ENCODE data around the gene ICA1L. TPM values are rescaled to one million over a fixed set of nuclear protein-coding genes. Genes with fewer than 3 reads are reported as not detected.
A peak's percentile ranks its signal among the peaks of the same experiment; 100 is the strongest.
"Not testable (repeated sequence)": the region's sequence is repeated elsewhere in the genome, so short reads cannot be mapped to it uniquely, and the experiment has no call there.

Gene ICA1L
- polyA plus RNA-seq = 1 to 10 TPM; 1.1 to 1.2 TPM

- no peaks in the 10 kb centered on the region for H3K4me1 ChIP-seq (ENCODE audit: control insufficient read depth in 2 of 2, insufficient read depth in 2 of 2, low read length in 1 of 2)
- WGBS, 2 donors = 0% methylated on average over 73 to 93 of the region's 93 CpGs
- H3K27ac ChIP-seq (ENCODE audit: low read depth in 2 of 2, low read length in 1 of 2) = peak within 1 kb of the TSS; percentile 36 to 50
- H3K36me3 ChIP-seq (ENCODE audit: control insufficient read depth in 2 of 2, insufficient read depth in 2 of 2, low read length in 1 of 2) = no peaks in the 10 kb centered on the region
- no peaks in the 10 kb centered on the region for H3K9me3 ChIP-seq (ENCODE audit: control insufficient read depth in 2 of 2, insufficient read depth in 1 of 2, low read depth in 1 of 2, low read length in 1 of 2)
- H3K27me3 ChIP-seq (ENCODE audit: control insufficient read depth in 1 of 2, insufficient read depth in 2 of 2, low read length in 2 of 2) = no peaks in the 10 kb centered on the region
- peak within 1 kb of the TSS; percentile 76 to 81 for H3K4me3 ChIP-seq (ENCODE audit: low read depth in 1 of 2, low read length in 2 of 2)
Observed at GRCh38 chr2:202871300-202872141, at the start of gene ICA1L. TSS of gene ICA1L (minus strand) at chr2:202871766. CDS start at chr2:202829009, 42,757 bp downstream.

GRCh38 chr2:202918860-202919259 lies 47.3 kb upstream of the ICA1L start:
- no peaks in the 10 kb centered on the region for H3K27me3 ChIP-seq (ENCODE audit: control insufficient read depth in 1 of 2, insufficient read depth in 2 of 2, low read length in 2 of 2)
- no peak overlapping the region for H3K4me3 ChIP-seq (ENCODE audit: low read depth in 1 of 2, low read length in 2 of 2)
- WGBS, 2 donors = 73 to 81% methylated on average over 1 of the region's 1 CpG
- no peaks in the 10 kb centered on the region for H3K36me3 ChIP-seq (ENCODE audit: control insufficient read depth in 2 of 2, insufficient read depth in 2 of 2, low read length in 1 of 2)
- no peaks in the 10 kb centered on the region for H3K4me1 ChIP-seq (ENCODE audit: control insufficient read depth in 2 of 2, insufficient read depth in 2 of 2, low read length in 1 of 2)
- no peaks in the 10 kb centered on the region for H3K9me3 ChIP-seq (ENCODE audit: control insufficient read depth in 2 of 2, insufficient read depth in 1 of 2, low read depth in 1 of 2, low read length in 1 of 2)
- no peak overlapping the region for H3K27ac ChIP-seq (ENCODE audit: low read depth in 2 of 2, low read length in 1 of 2)

- 1 to 5% methylated on average over 6 to 21 of the region's 49 CpGs for WGBS, 2 donors
- H3K27ac ChIP-seq (ENCODE audit: low read depth in 2 of 2, low read length in 1 of 2) = peak overlapping the region; percentile 56 to 92
Observed at GRCh38 chr2:202912342-202913201, 41.0 kb upstream of the ICA1L start.

GRCh38 chr2:202911512-202912341 lies 40.2 kb upstream of the ICA1L start, which contains the start of the genes CARF and WDR12:
TSS of gene CARF (plus strand) at chr2:202912275. CDS start at chr2:202941903, 29,628 bp downstream.
TSS of gene WDR12 (minus strand) at chr2:202911673. CDS start at chr2:202911476, 197 bp downstream.
- H3K4me3 ChIP-seq (ENCODE audit: low read depth in 1 of 2, low read length in 2 of 2) = peak within 1 kb of the TSS; percentile 72 to 92
- no peaks in the 10 kb centered on the region for H3K27me3 ChIP-seq (ENCODE audit: control insufficient read depth in 1 of 2, insufficient read depth in 2 of 2, low read length in 2 of 2)
- peak within 1 kb of the TSS; percentile 56 to 92 for H3K27ac ChIP-seq (ENCODE audit: low read depth in 2 of 2, low read length in 1 of 2)
- H3K9me3 ChIP-seq (ENCODE audit: control insufficient read depth in 2 of 2, insufficient read depth in 1 of 2, low read depth in 1 of 2, low read length in 1 of 2) = no peaks in the 10 kb centered on the region
- H3K4me1 ChIP-seq (ENCODE audit: control insufficient read depth in 2 of 2, insufficient read depth in 2 of 2, low read length in 1 of 2) = no peaks in the 10 kb centered on the region
- whole genome bisulfite sequencing, 2 donors = 0% methylated on average over 39 of the region's 39 CpGs
- H3K36me3 ChIP-seq (ENCODE audit: control insufficient read depth in 2 of 2, insufficient read depth in 2 of 2, low read length in 1 of 2) = no peaks in the 10 kb centered on the region

More at GRCh38 chr2:202912342-202913201, 41.0 kb upstream of the ICA1L start:
- peak overlapping the region; percentile 72 to 92 for H3K4me3 ChIP-seq (ENCODE audit: low read depth in 1 of 2, low read length in 2 of 2)
- not testable (repeated sequence) for H3K27me3 ChIP-seq (ENCODE audit: control insufficient read depth in 1 of 2, insufficient read depth in 2 of 2, low read length in 2 of 2); H3K4me1 ChIP-seq (ENCODE audit: control insufficient read depth in 2 of 2, insufficient read depth in 2 of 2, low read length in 1 of 2); H3K9me3 ChIP-seq (ENCODE audit: control insufficient read depth in 2 of 2, insufficient read depth in 1 of 2, low read depth in 1 of 2, low read length in 1 of 2); H3K36me3 ChIP-seq (ENCODE audit: control insufficient read depth in 2 of 2, insufficient read depth in 2 of 2, low read length in 1 of 2)

GRCh38 chr2:202911203-202911511 lies 39.6 kb upstream of the ICA1L start:
- no peaks in the 10 kb centered on the region for H3K36me3 ChIP-seq (ENCODE audit: control insufficient read depth in 2 of 2, insufficient read depth in 2 of 2, low read length in 1 of 2)
- H3K4me1 ChIP-seq (ENCODE audit: control insufficient read depth in 2 of 2, insufficient read depth in 2 of 2, low read length in 1 of 2) = no peaks in the 10 kb centered on the region
- H3K27me3 ChIP-seq (ENCODE audit: control insufficient read depth in 1 of 2, insufficient read depth in 2 of 2, low read length in 2 of 2) = no peaks in the 10 kb centered on the region
- 0% methylated on average over 8 of the region's 8 CpGs for WGBS, 2 donors
- H3K9me3 ChIP-seq (ENCODE audit: control insufficient read depth in 2 of 2, insufficient read depth in 1 of 2, low read depth in 1 of 2, low read length in 1 of 2) = no peaks in the 10 kb centered on the region
- H3K27ac ChIP-seq (ENCODE audit: low read depth in 2 of 2, low read length in 1 of 2) = peak overlapping the region; percentile 34 to 56
- peak overlapping the region; percentile 72 to 92 for H3K4me3 ChIP-seq (ENCODE audit: low read depth in 1 of 2, low read length in 2 of 2)

GRCh38 chr2:202910698-202911097 lies 39.1 kb upstream of the ICA1L start:
- no peaks in the 10 kb centered on the region for H3K4me1 ChIP-seq (ENCODE audit: control insufficient read depth in 2 of 2, insufficient read depth in 2 of 2, low read length in 1 of 2)
- no peak overlapping the region for H3K27ac ChIP-seq (ENCODE audit: low read depth in 2 of 2, low read length in 1 of 2)
- H3K4me3 ChIP-seq (ENCODE audit: low read depth in 1 of 2, low read length in 2 of 2) = peak overlapping the region in 1 of 2 donors; percentile 92
- no peaks in the 10 kb centered on the region for H3K27me3 ChIP-seq (ENCODE audit: control insufficient read depth in 1 of 2, insufficient read depth in 2 of 2, low read length in 2 of 2)
- H3K9me3 ChIP-seq (ENCODE audit: control insufficient read depth in 2 of 2, insufficient read depth in 1 of 2, low read depth in 1 of 2, low read length in 1 of 2) = no peaks in the 10 kb centered on the region
- H3K36me3 ChIP-seq (ENCODE audit: control insufficient read depth in 2 of 2, insufficient read depth in 2 of 2, low read length in 1 of 2) = no peaks in the 10 kb centered on the region
- WGBS, 2 donors = 12 to 13% methylated on average over 3 of the region's 3 CpGs

GRCh38 chr2:202910250-202910649 lies 38.7 kb upstream of the ICA1L start:
- H3K36me3 ChIP-seq (ENCODE audit: control insufficient read depth in 2 of 2, insufficient read depth in 2 of 2, low read length in 1 of 2); H3K27me3 ChIP-seq (ENCODE audit: control insufficient read depth in 1 of 2, insufficient read depth in 2 of 2, low read length in 2 of 2); H3K9me3 ChIP-seq (ENCODE audit: control insufficient read depth in 2 of 2, insufficient read depth in 1 of 2, low read depth in 1 of 2, low read length in 1 of 2); H3K4me1 ChIP-seq (ENCODE audit: control insufficient read depth in 2 of 2, insufficient read depth in 2 of 2, low read length in 1 of 2); H3K27ac ChIP-seq (ENCODE audit: low read depth in 2 of 2, low read length in 1 of 2): not testable (repeated sequence)
- peak overlapping the region in 1 of 2 donors; percentile 92 for H3K4me3 ChIP-seq (ENCODE audit: low read depth in 1 of 2, low read length in 2 of 2)
- WGBS, 2 donors = 87 to 89% methylated on average over 5 of the region's 5 CpGs

GRCh38 chr2:202909394-202910192 lies 38.0 kb upstream of the ICA1L start:
- H3K9me3 ChIP-seq (ENCODE audit: control insufficient read depth in 2 of 2, insufficient read depth in 1 of 2, low read depth in 1 of 2, low read length in 1 of 2) = no peaks in the 10 kb centered on the region
- no peak overlapping the region for H3K4me3 ChIP-seq (ENCODE audit: low read depth in 1 of 2, low read length in 2 of 2)
- no peaks in the 10 kb centered on the region for H3K36me3 ChIP-seq (ENCODE audit: control insufficient read depth in 2 of 2, insufficient read depth in 2 of 2, low read length in 1 of 2)
- no peak overlapping the region for H3K27ac ChIP-seq (ENCODE audit: low read depth in 2 of 2, low read length in 1 of 2)
- H3K27me3 ChIP-seq (ENCODE audit: control insufficient read depth in 1 of 2, insufficient read depth in 2 of 2, low read length in 2 of 2) = no peaks in the 10 kb centered on the region
- 89% methylated on average over 6 of the region's 6 CpGs for WGBS, 2 donors
- H3K4me1 ChIP-seq (ENCODE audit: control insufficient read depth in 2 of 2, insufficient read depth in 2 of 2, low read length in 1 of 2) = no peaks in the 10 kb centered on the region

Data from esophagus (tissue), 2 donors.